Measurements from ENCODE around the gene MED31.

DNA sequence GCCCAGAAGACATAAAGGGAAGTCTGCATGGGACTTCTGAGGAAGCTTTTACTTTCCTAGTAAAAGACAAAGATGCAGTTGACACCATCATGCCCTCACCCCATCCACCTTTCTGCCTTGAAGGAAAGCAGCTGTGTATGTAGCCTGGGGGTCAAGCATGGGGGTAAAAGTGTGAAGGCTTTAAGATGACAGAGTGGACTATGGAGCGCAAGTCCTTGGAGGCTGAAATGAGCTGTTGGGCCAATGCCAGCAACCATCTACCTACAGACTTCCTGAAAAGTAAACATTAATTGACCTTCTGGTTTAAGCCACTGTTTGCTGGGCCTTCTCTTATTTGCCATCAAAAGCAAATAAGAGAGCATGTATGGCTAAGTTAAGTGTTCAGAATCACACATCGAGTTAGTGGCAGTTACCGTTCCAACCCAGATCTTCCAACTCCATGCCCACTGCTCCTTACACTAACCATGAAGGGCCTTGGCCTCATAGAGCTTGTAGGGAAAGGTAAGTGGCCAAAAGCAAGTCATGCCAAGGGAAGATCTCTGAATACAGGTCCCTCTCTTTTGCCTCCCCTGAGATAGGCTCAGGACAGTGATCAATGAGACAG is 31.8 kb upstream of the MED31 start:
- TF ChIP-seq, protein P1, sequence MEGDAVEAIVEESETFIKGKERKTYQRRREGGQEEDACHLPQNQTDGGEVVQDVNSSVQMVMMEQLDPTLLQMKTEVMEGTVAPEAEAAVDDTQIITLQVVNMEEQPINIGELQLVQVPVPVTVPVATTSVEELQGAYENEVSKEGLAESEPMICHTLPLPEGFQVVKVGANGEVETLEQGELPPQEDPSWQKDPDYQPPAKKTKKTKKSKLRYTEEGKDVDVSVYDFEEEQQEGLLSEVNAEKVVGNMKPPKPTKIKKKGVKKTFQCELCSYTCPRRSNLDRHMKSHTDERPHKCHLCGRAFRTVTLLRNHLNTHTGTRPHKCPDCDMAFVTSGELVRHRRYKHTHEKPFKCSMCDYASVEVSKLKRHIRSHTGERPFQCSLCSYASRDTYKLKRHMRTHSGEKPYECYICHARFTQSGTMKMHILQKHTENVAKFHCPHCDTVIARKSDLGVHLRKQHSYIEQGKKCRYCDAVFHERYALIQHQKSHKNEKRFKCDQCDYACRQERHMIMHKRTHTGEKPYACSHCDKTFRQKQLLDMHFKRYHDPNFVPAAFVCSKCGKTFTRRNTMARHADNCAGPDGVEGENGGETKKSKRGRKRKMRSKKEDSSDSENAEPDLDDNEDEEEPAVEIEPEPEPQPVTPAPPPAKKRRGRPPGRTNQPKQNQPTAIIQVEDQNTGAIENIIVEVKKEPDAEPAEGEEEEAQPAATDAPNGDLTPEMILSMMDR (conservative IDR thresholded peaks at IDR 0.05) = no peak
- TF ChIP-seq ZFX (IDR thresholded peaks at IDR 0.05) = no peak
